ENCODE data around the gene ECI1.

GRCh38 chr16:2209258-2210008 is 42.0 kb downstream of the ECI1 start:
- no peak for TF ChIP-seq CTCF (IDR thresholded peaks at IDR 0.05; ENCODE audit: low read depth, low read length)
- TF ChIP-seq POLR2A (IDR thresholded peaks at IDR 0.05; ENCODE audit: extremely low read depth, insufficient read length), result no peak
